Sigmoid colon (tissue), 4 donors: Measurements from ENCODE around the gene GPC5.

ENCODE experiments used
- EP300 ChIP-seq, 4 donors: sonication (generic); formaldehyde crosslinking; IDR thresholded peaks; one replicate each; pipeline ENCODE4 v1.6.1; 2017; ENCODE audit warnings: antibody characterized with exemption in 4 of 4
- POLR2A ChIP-seq, 2 donors: fragments of 450-650 bp; IDR thresholded peaks; one replicate each; pipeline ENCODE4 v1.6.1; 2016; ENCODE audit warnings: antibody characterized with exemption in 2 of 2, mild to moderate bottlenecking in 2 of 2, moderate library complexity in 2 of 2
- POLR2AphosphoS5 ChIP-seq, 4 donors: sonication (generic); formaldehyde crosslinking; IDR thresholded peaks; one replicate each; pipeline ENCODE4 v1.6.1; 2017; ENCODE audit warnings: antibody characterized with exemption in 4 of 4
- TF ChIP-seq, protein P1 (sequence below), 4 experiments: fragments of 450-650 bp in 3 of 4; fragments of 200-600 bp in 1 of 4; IDR thresholded peaks; one replicate each; pipeline ENCODE4 v1.5.1; 2016 to 2019; ENCODE audit warnings: antibody characterized with exemption in 4 of 4, mild to moderate bottlenecking in 3 of 4, moderate library complexity in 2 of 4

DNA sequence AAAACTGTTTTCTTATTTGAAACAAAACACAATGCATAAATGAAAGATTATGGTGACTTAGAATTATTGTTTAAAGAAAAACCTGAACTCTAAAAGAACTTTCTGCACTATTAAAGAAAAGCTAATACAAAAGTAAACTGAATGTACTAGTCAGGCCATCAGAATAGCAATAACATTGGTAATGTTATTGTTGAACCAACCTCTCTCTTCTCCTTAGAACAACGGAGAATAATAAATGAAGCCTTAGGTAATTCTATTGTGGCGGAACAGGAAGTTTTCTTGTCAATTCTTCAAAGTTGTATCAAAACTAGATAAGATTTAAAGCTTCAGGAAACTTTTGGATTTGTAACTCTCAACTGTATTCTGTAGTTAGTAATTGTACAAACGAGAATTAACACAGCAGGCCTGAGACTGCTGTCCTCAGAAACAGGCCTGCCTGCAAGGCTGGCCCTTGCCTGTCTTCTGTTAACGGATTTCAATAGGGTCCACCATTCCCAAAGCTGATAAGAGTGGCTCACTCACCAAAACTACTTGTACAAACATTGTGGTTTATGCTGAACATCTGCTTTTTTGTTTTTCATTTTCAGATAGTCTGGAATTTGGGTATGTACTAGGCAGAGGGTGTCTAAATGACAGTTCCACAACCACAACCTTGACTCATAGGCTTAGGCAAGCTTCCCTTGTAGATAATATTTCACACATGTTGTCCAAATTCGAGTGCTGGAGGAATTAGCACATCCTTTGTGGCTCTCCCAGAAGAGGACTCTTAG is 825.8 kb downstream of the GPC5 start:
- TF ChIP-seq, protein P1, sequence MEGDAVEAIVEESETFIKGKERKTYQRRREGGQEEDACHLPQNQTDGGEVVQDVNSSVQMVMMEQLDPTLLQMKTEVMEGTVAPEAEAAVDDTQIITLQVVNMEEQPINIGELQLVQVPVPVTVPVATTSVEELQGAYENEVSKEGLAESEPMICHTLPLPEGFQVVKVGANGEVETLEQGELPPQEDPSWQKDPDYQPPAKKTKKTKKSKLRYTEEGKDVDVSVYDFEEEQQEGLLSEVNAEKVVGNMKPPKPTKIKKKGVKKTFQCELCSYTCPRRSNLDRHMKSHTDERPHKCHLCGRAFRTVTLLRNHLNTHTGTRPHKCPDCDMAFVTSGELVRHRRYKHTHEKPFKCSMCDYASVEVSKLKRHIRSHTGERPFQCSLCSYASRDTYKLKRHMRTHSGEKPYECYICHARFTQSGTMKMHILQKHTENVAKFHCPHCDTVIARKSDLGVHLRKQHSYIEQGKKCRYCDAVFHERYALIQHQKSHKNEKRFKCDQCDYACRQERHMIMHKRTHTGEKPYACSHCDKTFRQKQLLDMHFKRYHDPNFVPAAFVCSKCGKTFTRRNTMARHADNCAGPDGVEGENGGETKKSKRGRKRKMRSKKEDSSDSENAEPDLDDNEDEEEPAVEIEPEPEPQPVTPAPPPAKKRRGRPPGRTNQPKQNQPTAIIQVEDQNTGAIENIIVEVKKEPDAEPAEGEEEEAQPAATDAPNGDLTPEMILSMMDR (IDR thresholded peaks at IDR 0.05): no peak
- TF ChIP-seq EP300 (IDR thresholded peaks at IDR 0.05): no peak
- TF ChIP-seq POLR2AphosphoS5 (IDR thresholded peaks at IDR 0.05): peak in 1 of 4 donors; percentile 14
- no peak for TF ChIP-seq POLR2A (IDR thresholded peaks at IDR 0.05)
